B cell (primary cell): ENCODE measurements around the gene SCAF11. TPM values are rescaled to one million over a fixed set of nuclear protein-coding genes. Genes with fewer than 3 reads are reported as not detected.

Experiments
- ATAC-seq: fragments of 200-7000 bp; cut with Tn5 transposase; one replicate; pipeline ENCODE4 v1.10.0; 2021; ENCODE audit warnings: low read depth, mild to moderate bottlenecking, moderate number of reproducible peaks, moderate library complexity
- CTCF ChIA-PET: fragments of 350-600 bp; sonication (Branson Sonifier 250); formaldehyde crosslinking; loops from one replicate; lab custom pipeline; 2021; ENCODE audit warnings: antibody characterized with exemption, inconsistent platforms; lab: Charles Lee
- POLR2A ChIA-PET: fragments of 350-600 bp; sonication (Branson Sonifier 250); formaldehyde crosslinking; loops from one replicate; lab custom pipeline; 2021; ENCODE audit warnings: antibody characterized with exemption; lab: Charles Lee
- DNase-seq: peaks from one replicate; pipeline ENCODE4 v3.0.0; 2013
- H2AFZ ChIP-seq: 2 replicates; pipeline ENCODE4 v1.6.1; 2012; ENCODE audit warnings: mild to moderate bottlenecking, low read depth, low read length; ENCODE audit not compliant: insufficient read depth, poor library complexity, severe bottlenecking
- H3K27ac ChIP-seq, 2 donors: 1 replicate in 1 of 2; 2 replicates in 1 of 2; pipeline ENCODE4 v1.5.1; 2012 to 2013; ENCODE audit warnings: low read length in 2 of 2, mild to moderate bottlenecking in 2 of 2, moderate library complexity in 1 of 2
- H3K27me3 ChIP-seq, 4 experiments: fragments of 200-600 bp in 1 of 4; sonication (generic) in 1 of 4; replicated peaks in 1 of 4; 1 replicate in 2 of 4; 2 replicates in 2 of 4; pipeline versions ENCODE4 v1.6.1 to v1.7.0; 2013 to 2016; ENCODE audit warnings: low read length in 3 of 4, mild to moderate bottlenecking in 2 of 4, mixed read lengths in 1 of 4, moderate library complexity in 1 of 4; ENCODE audit not compliant: insufficient read depth in 4 of 4, control insufficient read depth in 3 of 4; ENCODE audit errors: control extremely low read depth in 1 of 4
- H3K36me3 ChIP-seq, 2 experiments: replicated peaks in 1 of 2; 1 replicate in 1 of 2; 2 replicates in 1 of 2; pipeline versions ENCODE4 v1.6.1 to v1.7.1; 2013; ENCODE audit warnings: low read length in 1 of 2; ENCODE audit not compliant: insufficient read depth in 2 of 2, control insufficient read depth in 1 of 2; ENCODE audit errors: control extremely low read depth in 1 of 2, extremely low read depth in 1 of 2
- H3K4me1 ChIP-seq, 2 donors: fragments of 200-600 bp in 1 of 2; sonication (generic) in 1 of 2; 1 replicate in 1 of 2; 2 replicates in 1 of 2; pipeline versions ENCODE4 v1.5.1 to v1.6.1; 2013 to 2017; ENCODE audit warnings: low read length in 2 of 2; ENCODE audit not compliant: control insufficient read depth in 2 of 2, insufficient read depth in 2 of 2
- H3K4me2 ChIP-seq: replicated peaks from 2 replicates; pipeline ENCODE3; 2012; ENCODE audit warnings: mild to moderate bottlenecking, low read depth, low read length; ENCODE audit not compliant: poor library complexity, severe bottlenecking
- H3K4me3 ChIP-seq, 5 experiments: fragments of 200-600 bp in 1 of 5; sonication (generic) in 1 of 5; 1 replicate in 3 of 5; 2 replicates in 2 of 5; pipeline versions ENCODE4 v1.5.1 to v1.7.0; 2011 to 2016; ENCODE audit warnings: low read length in 4 of 5, mild to moderate bottlenecking in 4 of 5, low read depth in 2 of 5, control low read depth in 1 of 5, moderate library complexity in 1 of 5; ENCODE audit not compliant: insufficient read depth in 1 of 5; ENCODE audit errors: control extremely low read depth in 1 of 5, extremely low read depth in 1 of 5
- H3K79me2 ChIP-seq: fragments of 200-600 bp; sonication (generic); one replicate; pipeline ENCODE4 v1.6.0; 2016; ENCODE audit warnings: low read length; ENCODE audit not compliant: control insufficient read depth, insufficient read depth
- H3K9ac ChIP-seq: fragments of 200-600 bp; sonication (generic); 2 replicates; pipeline ENCODE4 v1.6.1; 2017; ENCODE audit warnings: mild to moderate bottlenecking, low read length, moderate library complexity
- H3K9me3 ChIP-seq, 3 donors: one replicate each; pipeline versions ENCODE4 v1.6.1 to v1.7.1; 2013; ENCODE audit warnings: low read length in 2 of 3; ENCODE audit not compliant: control insufficient read depth in 2 of 3, insufficient read depth in 1 of 3; ENCODE audit errors: control extremely low read depth in 1 of 3
- H4K20me1 ChIP-seq: 2 replicates; pipeline ENCODE4 v1.6.0; 2012; ENCODE audit warnings: mild to moderate bottlenecking, low read length; ENCODE audit not compliant: insufficient read depth, control insufficient read depth, poor library complexity, severe bottlenecking
- H3K27ac Mint-ChIP-seq: one replicate; pipeline ENCODE4 v1.8.0; 2021; ENCODE audit warnings: mixed read lengths
- H3K27me3 Mint-ChIP-seq: one replicate; pipeline ENCODE4 v1.8.0; 2021; ENCODE audit warnings: mixed read lengths
- H3K4me1 Mint-ChIP-seq: one replicate; pipeline ENCODE4 v1.8.0; 2021; ENCODE audit warnings: mixed read lengths
- H3K4me3 Mint-ChIP-seq: one replicate; pipeline ENCODE4 v1.8.0; 2021; ENCODE audit warnings: mixed read lengths
- H3K9me3 Mint-ChIP-seq: one replicate; pipeline ENCODE4 v1.8.0; 2022; ENCODE audit warnings: mixed read lengths; ENCODE audit not compliant: insufficient read depth
- EZH2 ChIP-seq: IDR thresholded peaks from 2 replicates; pipeline ENCODE4 v1.6.1; 2012; ENCODE audit warnings: borderline replicate concordance, low read depth, mild to moderate bottlenecking, moderate library complexity, low read length; ENCODE audit not compliant: insufficient read depth, poor library complexity, severe bottlenecking
- WGBS: methylation state at CpG from one replicate; pipeline ENCODE4 v1.1.5; 2013; ENCODE audit warnings: missing lambda C conversion rate; ENCODE audit not compliant: insufficient coverage; 5-methylcytosine and 5-hydroxymethylcytosine counted together
- intact Hi-C: fragments of 100-400 bp; cut with micrococcal nuclease; formaldehyde crosslinking; loops from one replicate; pipeline ENCODE4 v1.10.0; 2022
- polyA plus RNA-seq: library from polyadenylated mRNA; depleted of rRNA; stranded (reverse); fragments of >200 nt; gene quantifications from 2 replicates; pipeline ENCODE4 v1.2.3, GENCODE V29; 2012
- total RNA-seq, 2 donors: library from RNA; stranded (reverse); fragments of 120-200 nt in 1 of 2; gene quantifications; 1 replicate in 1 of 2; 2 replicates in 1 of 2; pipeline versions ENCODE4 v1.2.3 to v1.2.4, GENCODE V29; 2013 to 2022
- TF ChIP-seq, protein P1 (sequence below): fragments of 200-600 bp; IDR thresholded peaks from one replicate; pipeline ENCODE4 v1.8.0; 2022; ENCODE audit warnings: antibody characterized with exemption, mild to moderate bottlenecking

The SCAF11 gene
- total and polyA plus RNA-seq, 2 donors (not counting 1 experiment from before 2014, with no cell fraction given): 76.1 to 247 TPM

DNA sequence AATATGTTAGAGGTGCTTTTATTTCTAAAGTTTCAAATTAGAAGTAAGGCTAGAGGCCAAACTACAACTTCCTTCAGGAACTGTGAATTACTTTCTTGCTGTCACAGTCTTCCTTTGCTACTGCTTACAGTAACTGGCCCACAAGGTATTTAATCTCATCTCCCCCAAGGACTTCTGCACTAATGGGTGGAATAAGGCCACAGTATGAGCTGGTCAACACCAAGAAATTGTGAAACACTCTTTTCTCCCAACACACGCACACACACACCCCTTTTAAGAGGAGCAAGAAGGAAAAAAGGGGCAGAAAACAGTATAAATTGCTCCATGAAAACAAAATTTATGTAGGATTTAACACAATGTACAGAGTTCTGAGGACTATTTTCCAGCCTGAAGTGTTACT lies 45.6 kb downstream of the SCAF11 start:
- Histone ChIP-seq H3K9me3 (no peaks in the 10 kb centered on the region), H3K9ac (no peak overlapping the region), H3K27ac (no peak overlapping the region), H3K27me3 (no peaks in the 10 kb centered on the region), H3K79me2 (peaks cover 14% of the 10 kb centered on the region), H3K36me3 (peaks cover 27 to 91% of the 10 kb centered on the region in 2 experiments), H2AFZ (no peak overlapping the region), H3K4me2 (no peak overlapping the region), H4K20me1 (peaks cover 4% of the 10 kb centered on the region), H3K4me3 (no peak overlapping the region), H3K4me1 (no peaks in the 10 kb centered on the region)
- ChIA-PET CTCF (no interaction called here), POLR2A (no interaction called here)
- Mint-ChIP-seq H3K27me3 (no peaks in the 10 kb centered on the region), H3K4me1 (peaks cover 1% of the 10 kb centered on the region), H3K4me3 (no peak overlapping the region), H3K9me3 (no peaks in the 10 kb centered on the region), H3K27ac (no peak overlapping the region)
- intact Hi-C loops: loop anchor here (5.0 to 10.0 kb wide), 2 partner anchors 43 to 400 kb away; no protein-coding TSS in a partner anchor
- no peak for ATAC-seq
- DNase-seq: no peak
- WGBS: no CpG with 5 or more reads among the region's 1 CpG
- no peak for TF ChIP-seq EZH2
- TF ChIP-seq, protein P1, sequence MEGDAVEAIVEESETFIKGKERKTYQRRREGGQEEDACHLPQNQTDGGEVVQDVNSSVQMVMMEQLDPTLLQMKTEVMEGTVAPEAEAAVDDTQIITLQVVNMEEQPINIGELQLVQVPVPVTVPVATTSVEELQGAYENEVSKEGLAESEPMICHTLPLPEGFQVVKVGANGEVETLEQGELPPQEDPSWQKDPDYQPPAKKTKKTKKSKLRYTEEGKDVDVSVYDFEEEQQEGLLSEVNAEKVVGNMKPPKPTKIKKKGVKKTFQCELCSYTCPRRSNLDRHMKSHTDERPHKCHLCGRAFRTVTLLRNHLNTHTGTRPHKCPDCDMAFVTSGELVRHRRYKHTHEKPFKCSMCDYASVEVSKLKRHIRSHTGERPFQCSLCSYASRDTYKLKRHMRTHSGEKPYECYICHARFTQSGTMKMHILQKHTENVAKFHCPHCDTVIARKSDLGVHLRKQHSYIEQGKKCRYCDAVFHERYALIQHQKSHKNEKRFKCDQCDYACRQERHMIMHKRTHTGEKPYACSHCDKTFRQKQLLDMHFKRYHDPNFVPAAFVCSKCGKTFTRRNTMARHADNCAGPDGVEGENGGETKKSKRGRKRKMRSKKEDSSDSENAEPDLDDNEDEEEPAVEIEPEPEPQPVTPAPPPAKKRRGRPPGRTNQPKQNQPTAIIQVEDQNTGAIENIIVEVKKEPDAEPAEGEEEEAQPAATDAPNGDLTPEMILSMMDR: no peak

DNA sequence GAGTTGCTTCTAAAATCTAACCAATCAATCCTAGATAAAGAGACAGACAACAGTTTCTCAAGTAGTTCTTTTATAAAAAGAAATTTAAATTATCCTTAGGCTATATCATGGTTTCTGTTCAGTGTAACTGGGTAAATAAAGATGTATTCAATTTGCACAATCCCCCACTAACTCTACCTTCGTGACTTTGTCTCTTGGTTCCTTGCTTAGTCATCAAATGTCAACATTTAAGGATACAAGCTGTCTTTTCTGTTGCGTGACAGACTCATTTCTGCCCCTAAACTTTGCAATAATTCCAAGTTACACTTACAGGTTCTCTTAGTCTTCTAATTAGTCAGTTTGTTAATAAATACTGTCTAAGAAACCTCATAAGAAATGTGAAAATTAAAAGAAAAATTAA lies 50.6 kb downstream of the SCAF11 start:
- H3K79me2 ChIP-seq: peaks cover 8% of the 10 kb centered on the region
- intact Hi-C loops: loop anchor here (10.0 kb wide), 1 partner anchor 395 kb away; no protein-coding TSS in a partner anchor
- H4K20me1 ChIP-seq: no peaks in the 10 kb centered on the region
- Mint-ChIP-seq H3K4me3 (no peak overlapping the region), H3K9me3 (no peaks in the 10 kb centered on the region), H3K27ac (no peak overlapping the region), H3K4me1 (peaks cover under 1% of the 10 kb centered on the region), H3K27me3 (no peaks in the 10 kb centered on the region)
- no peak overlapping the region for H3K27ac ChIP-seq
- CTCF ChIA-PET: no interaction called here
- no peak overlapping the region for H3K4me2 ChIP-seq
- no peaks in the 10 kb centered on the region for H3K4me1 ChIP-seq
- no peaks in the 10 kb centered on the region for H3K27me3 ChIP-seq
- POLR2A ChIA-PET: no interaction called here
- no peak overlapping the region for H2AFZ ChIP-seq
- no peaks in the 10 kb centered on the region for H3K9me3 ChIP-seq
- no peak overlapping the region for H3K9ac ChIP-seq
- DNase-seq: no peak
- no peak for TF ChIP-seq EZH2
- TF ChIP-seq, protein P1: no peak
- no peak for ATAC-seq
- WGBS: no CpG with 5 or more reads among the region's 2 CpGs
- H3K36me3 ChIP-seq: peaks cover 18 to 56% of the 10 kb centered on the region in 2 experiments
- no peak overlapping the region for H3K4me3 ChIP-seq
